ENCODE results near the gene CORIN. TPM values are rescaled to one million over a fixed set of nuclear protein-coding genes. Genes with fewer than 3 reads are reported as not detected.

The CORIN gene
- total and polyA plus RNA-seq, 2 of the 4 experiments (the other 2 are of a cell fraction): 20.3 to 24.7 TPM

- ATAC-seq (ENCODE audit: low read depth): no peak
- Histone ChIP-seq H4K8ac (ENCODE audit: low read depth in 2 of 2, low read length in 2 of 2) (no peak overlapping the region; a peak in 1 of 4 replicates), H2BK20ac (ENCODE audit: low read depth, low read length) (no peak overlapping the region), H3K9ac (ENCODE audit: low read depth, low read length) (no peak overlapping the region), H3K4me1 (ENCODE audit: control insufficient read depth, insufficient read depth, low read length) (peaks cover 2% of the 10 kb centered on the region; the same call in 1 of the 2 replicates), H3K56ac (ENCODE audit: extremely low read depth, insufficient read depth, low read length) (no peak overlapping the region), H2AK5ac (ENCODE audit: low read depth, low read length) (no peak overlapping the region), H3K14ac (replicated peaks; ENCODE audit: low read depth, low read length) (no peak overlapping the region), H3K36me3 (ENCODE audit: control insufficient read depth, insufficient read depth, low read length) (peaks cover 23% of the 10 kb centered on the region), H3K23ac (ENCODE audit: low read depth, low read length) (no peak overlapping the region), H3K9me1 (ENCODE audit: insufficient read depth, low read length) (no peaks in the 10 kb centered on the region), H2AFZ (replicated peaks; ENCODE audit: low read length, poor library complexity) (no peak overlapping the region), H2BK120ac (ENCODE audit: low read depth, low read length) (no peak overlapping the region), H2AK9ac (replicated peaks; ENCODE audit: low read depth, low read length, poor library complexity) (no peak overlapping the region), H3K4me3 (ENCODE audit: insufficient read depth, low read depth, low read length) (no peak overlapping the region), H2BK15ac (ENCODE audit: low read depth, low read length) (no peak overlapping the region), H4K91ac (ENCODE audit: insufficient read depth, low read depth, low read length) (no peak overlapping the region), H3K9me3 (ENCODE audit: control insufficient read depth, insufficient read depth, low read length) (peaks cover 9% of the 10 kb centered on the region), H3K27ac (ENCODE audit: insufficient read depth, low read length) (no peak overlapping the region), H3K4ac (ENCODE audit: low read depth, low read length) (no peak overlapping the region), H3K4me2 (ENCODE audit: low read depth, low read length) (no peak overlapping the region), H3K79me1 (ENCODE audit: low read depth in 1 of 2, low read length in 2 of 2) (peaks cover 0 to 4% of the 10 kb centered on the region in 2 experiments; a peak in 2 of 4 replicates), H4K5ac (ENCODE audit: low read depth, low read length) (peak overlapping the region; percentile 52; the same call in 1 of the 2 replicates), H2BK5ac (ENCODE audit: low read depth, low read length, poor library complexity, severe bottlenecking) (peak overlapping the region; percentile 26), H3K27me3 (ENCODE audit: control insufficient read depth, insufficient read depth, low read length) (no peaks in the 10 kb centered on the region), H4K20me1 (ENCODE audit: insufficient read depth, low read length) (no peaks in the 10 kb centered on the region), H3K18ac (ENCODE audit: low read depth, low read length) (no peak overlapping the region)
- intact Hi-C loops (cut with micrococcal nuclease): no loop called here
- WGBS, 2 experiments (ENCODE audit: extremely low coverage in 2 of 2, insufficient read length in 1 of 2): no CpG with 5 or more reads among the region's 3 CpGs
- in situ Hi-C loops (cut with MboI; ENCODE audit: low sequenced_read_pairs): no loop called here
- no peak for DNase-seq
- POLR2A ChIA-PET (ENCODE audit: unreplicated experiment): no interaction called here
- CTCF ChIA-PET: interaction anchor here (0.6 kb wide), 1 partner anchor 126 kb away, joined by 3 read pairs; no protein-coding TSS in a partner anchor
- BruUV-seq (replicated peaks): no TSS peak
- dilution Hi-C loops (cut with HindIII; ENCODE audit: low sequenced_read_pairs, unreplicated experiment): no loop called here
- TF ChIP-seq, protein P1, sequence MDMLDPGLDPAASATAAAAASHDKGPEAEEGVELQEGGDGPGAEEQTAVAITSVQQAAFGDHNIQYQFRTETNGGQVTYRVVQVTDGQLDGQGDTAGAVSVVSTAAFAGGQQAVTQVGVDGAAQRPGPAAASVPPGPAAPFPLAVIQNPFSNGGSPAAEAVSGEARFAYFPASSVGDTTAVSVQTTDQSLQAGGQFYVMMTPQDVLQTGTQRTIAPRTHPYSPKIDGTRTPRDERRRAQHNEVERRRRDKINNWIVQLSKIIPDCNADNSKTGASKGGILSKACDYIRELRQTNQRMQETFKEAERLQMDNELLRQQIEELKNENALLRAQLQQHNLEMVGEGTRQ (IDR thresholded peaks at IDR 0.05; ENCODE audit: low read depth, low read length): no peak
- TF ChIP-seq CTCF (conservative IDR thresholded peaks at IDR 0.05; ENCODE audit: low read depth, low read length) (no peak), ELK1 (IDR thresholded peaks at IDR 0.05; ENCODE audit: borderline replicate concordance, low read depth, low read length) (no peak), RFX5 (IDR thresholded peaks at IDR 0.05; ENCODE audit: low read depth, low read length) (no peak), POLR2A (IDR thresholded peaks at IDR 0.05; ENCODE audit: low read depth, low read length) (no peak), CHD1 (IDR thresholded peaks at IDR 0.05; ENCODE audit: low read depth, low read length) (no peak), RAD21 (IDR thresholded peaks at IDR 0.05; ENCODE audit: low read length) (no peak), BHLHE40 (IDR thresholded peaks at IDR 0.05; ENCODE audit: low read depth, low read length) (no peak), MAFK (IDR thresholded peaks at IDR 0.05; ENCODE audit: low read depth, low read length) (no peak), RCOR1 (IDR thresholded peaks at IDR 0.05; ENCODE audit: insufficient replicate concordance, low read length) (no peak), SMC3 (IDR thresholded peaks at IDR 0.05; ENCODE audit: low read depth, low read length) (no peak), MXI1 (IDR thresholded peaks at IDR 0.05; ENCODE audit: borderline replicate concordance, low read depth, low read length) (no peak)
These were observed 39.1 kb upstream of the CORIN start for GRCh38 chr4:47876784-47877546.
